Mucosa of descending colon (tissue), 3 donors: ENCODE measurements around the gene CCDC85A. TPM values are rescaled to one million over a fixed set of nuclear protein-coding genes. Genes with fewer than 3 reads are reported as not detected.

Source experiments
- ATAC-seq: fragments of 200-7000 bp; cut with Tn5 transposase; one replicate; pipeline ENCODE4 v1.9.1; 2020; ENCODE audit warnings: mild to moderate bottlenecking, moderate library complexity
- DNase-seq, 3 donors: peaks; one replicate each; pipeline ENCODE4 v3.0.0-alpha.2; 2020
- H3K36me3 ChIP-seq: fragments of 200-600 bp; one replicate; pipeline ENCODE4 v1.8.0; 2021; ENCODE audit warnings: low read depth, mild to moderate bottlenecking
- H3K4me1 ChIP-seq: fragments of 200-600 bp; one replicate; pipeline ENCODE4 v1.8.0; 2021; ENCODE audit warnings: low read depth, mild to moderate bottlenecking
- H3K4me3 ChIP-seq: fragments of 200-600 bp; one replicate; pipeline ENCODE4 v1.8.0; 2021; ENCODE audit warnings: mild to moderate bottlenecking
- H3K9me3 ChIP-seq: fragments of 200-600 bp; one replicate; pipeline ENCODE4 v1.8.0; 2021; ENCODE audit warnings: mild to moderate bottlenecking
- CTCF ChIP-seq: fragments of 200-600 bp; IDR thresholded peaks from one replicate; pipeline ENCODE4 v1.8.0; 2022; ENCODE audit warnings: antibody characterized with exemption, mild to moderate bottlenecking
- intact Hi-C, 2 donors: fragments of 100-400 bp; cut with DNase I in 1 of 2; cut with micrococcal nuclease in 1 of 2; formaldehyde crosslinking; loops; one replicate each; pipeline versions ENCODE4 v1.11.0 to v1.11.1; 2022; cut with DNase I, micrococcal nuclease
- total RNA-seq, 3 donors: library from RNA; stranded (reverse); fragmentation: NEBNext Ultra II Directional in 2 of 3; extraction: Animal tissue kit (Norgen Biotek cat#: 25700) in 2 of 3; gene quantifications; one replicate each; pipeline versions ENCODE4 v1.2.1 to v1.2.4, GENCODE V29; 2021 to 2023
- donor health status: DM: no; HTN: no; CAD: no; lungs with moderate emphysema.
- donor health status: DM: no; HTN: no; CAD: no.
- donor health status: DM: no; HTN: yes; CAD: no.

Gene CCDC85A
- total RNA-seq, 3 donors from 2014 or later = 0.41 to 2.7 (median 0.49) TPM

GRCh38 chr2:56291711-56292110 is 107.9 kb downstream of the CCDC85A start:
- no peak for TF ChIP-seq CTCF
- Histone ChIP-seq H3K4me3 (no peak overlapping the region), H3K9me3 (no peaks in the 10 kb centered on the region), H3K4me1 (no peaks in the 10 kb centered on the region), H3K36me3 (no peaks in the 10 kb centered on the region)
- DNase-seq = no peak
- no peak for ATAC-seq
- intact Hi-C loops = no loop called here

- ATAC-seq (no peak), DNase-seq (no peak)
- no peak overlapping the region for H3K4me3 ChIP-seq
- TF ChIP-seq CTCF = no peak
- no peaks in the 10 kb centered on the region for H3K9me3 ChIP-seq
- no peaks in the 10 kb centered on the region for H3K36me3 ChIP-seq
- intact Hi-C loops = no loop called here
- H3K4me1 ChIP-seq = no peaks in the 10 kb centered on the region
Measured at GRCh38 chr2:56292951-56293350, 109.2 kb downstream of the CCDC85A start.

GRCh38 chr2:56295666-56296065 is 111.9 kb downstream of the CCDC85A start:
- Histone ChIP-seq H3K4me3 (no peak overlapping the region), H3K36me3 (no peaks in the 10 kb centered on the region), H3K9me3 (no peaks in the 10 kb centered on the region), H3K4me1 (no peaks in the 10 kb centered on the region)
- DNase-seq (no peak), ATAC-seq (no peak)
- TF ChIP-seq CTCF = no peak
- intact Hi-C loops = no loop called here

GRCh38 chr2:56297671-56298070 is 113.9 kb downstream of the CCDC85A start:
- Histone ChIP-seq H3K4me3 (no peak overlapping the region), H3K9me3 (no peaks in the 10 kb centered on the region), H3K4me1 (no peaks in the 10 kb centered on the region), H3K36me3 (no peaks in the 10 kb centered on the region)
- TF ChIP-seq CTCF = no peak
- no peak for ATAC-seq
- no peak for DNase-seq
- intact Hi-C loops = no loop called here

GRCh38 chr2:56299171-56299691 is 115.4 kb downstream of the CCDC85A start:
- ATAC-seq (no peak), DNase-seq (no peak)
- H3K36me3 ChIP-seq = no peaks in the 10 kb centered on the region
- intact Hi-C loops = no loop called here
- TF ChIP-seq CTCF = no peak
- no peak overlapping the region for H3K4me3 ChIP-seq
- H3K9me3 ChIP-seq = no peaks in the 10 kb centered on the region
- no peaks in the 10 kb centered on the region for H3K4me1 ChIP-seq

- Histone ChIP-seq H3K36me3 (no peaks in the 10 kb centered on the region), H3K4me3 (no peak overlapping the region), H3K9me3 (no peaks in the 10 kb centered on the region), H3K4me1 (no peaks in the 10 kb centered on the region)
- intact Hi-C loops = no loop called here
- ATAC-seq (no peak), DNase-seq (no peak)
- TF ChIP-seq CTCF = no peak
Measured at GRCh38 chr2:56309626-56310170, 125.9 kb downstream of the CCDC85A start.
